GM12878 (cell line): ENCODE results near the gene F12. TPM values are rescaled to one million over a fixed set of nuclear protein-coding genes. Genes with fewer than 3 reads are reported as not detected.
A peak's percentile ranks its signal among the peaks of the same experiment; 100 is the strongest.

ENCODE experiments used
- BACH1 ChIP-seq: fragments of 450-650 bp; IDR thresholded peaks from 2 replicates; pipeline ENCODE4 v1.6.1; 2017; ENCODE audit warnings: mild to moderate bottlenecking, borderline replicate concordance
- BMI1 ChIP-seq: fragments of 450-650 bp; IDR thresholded peaks from 2 replicates; pipeline ENCODE4 v1.6.1; 2016; ENCODE audit warnings: mild to moderate bottlenecking, moderate library complexity, borderline replicate concordance
- CREB1 ChIP-seq: IDR thresholded peaks from 2 replicates; pipeline ENCODE4 v1.6.1; 2012; ENCODE audit warnings: low read depth, mild to moderate bottlenecking, inconsistent platforms
- EGR1 ChIP-seq, 2 experiments: IDR thresholded peaks; 1 replicate in 1 of 2; 2 replicates in 1 of 2; pipeline ENCODE4 v1.6.1; 2011 to 2012; ENCODE audit warnings: low read depth in 2 of 2, low read length in 2 of 2, borderline replicate concordance in 1 of 2, mild to moderate bottlenecking in 1 of 2, moderate library complexity in 1 of 2
- HDGF ChIP-seq: fragments of 450-650 bp; IDR thresholded peaks from 2 replicates; pipeline ENCODE4 v1.6.1; 2016; ENCODE audit warnings: antibody characterized with exemption
- IKZF1 ChIP-seq: fragments of 450-650 bp; conservative IDR thresholded peaks from 2 replicates; pipeline ENCODE4 v1.6.1; 2017; ENCODE audit warnings: antibody characterized with exemption, mild to moderate bottlenecking
- MEF2A ChIP-seq: IDR thresholded peaks from 2 replicates; pipeline ENCODE4 v1.6.1; 2011; ENCODE audit warnings: low read depth, mild to moderate bottlenecking, low read length, moderate library complexity; ENCODE audit not compliant: insufficient read depth
- MXI1 ChIP-seq: fragments of 150-350 bp; IDR thresholded peaks from 2 replicates; pipeline ENCODE4 v1.6.1; 2011; ENCODE audit warnings: low read depth, mild to moderate bottlenecking, inconsistent platforms, low read length, improper control_type of control experiment
- MYC ChIP-seq: IDR thresholded peaks from 2 replicates; pipeline ENCODE4 v1.6.1; 2011; ENCODE audit warnings: mild to moderate bottlenecking, low read length, moderate library complexity, inconsistent platforms; ENCODE audit not compliant: insufficient read depth, insufficient replicate concordance, insufficient read length, severe bottlenecking
- NR2C2 ChIP-seq: IDR thresholded peaks from 2 replicates; pipeline ENCODE4 v1.6.1; 2011; ENCODE audit warnings: borderline replicate concordance, low read depth; ENCODE audit not compliant: control insufficient read depth, insufficient read length
- RFX5 ChIP-seq: IDR thresholded peaks from 2 replicates; pipeline ENCODE4 v1.6.1; 2011; ENCODE audit warnings: low read depth, low read length, improper control_type of control experiment
- SMAD1 ChIP-seq: fragments of 450-650 bp; IDR thresholded peaks from 2 replicates; pipeline ENCODE4 v1.6.1; 2018; ENCODE audit warnings: mild to moderate bottlenecking, low read depth; ENCODE audit not compliant: partially characterized antibody
- SMAD5 ChIP-seq: IDR thresholded peaks from 2 replicates; pipeline ENCODE4 v1.6.1; 2016; ENCODE audit warnings: antibody characterized with exemption, low read depth
- SPI1 ChIP-seq: IDR thresholded peaks from 2 replicates; pipeline ENCODE4 v1.6.1; 2011; ENCODE audit warnings: low read depth, mild to moderate bottlenecking, low read length, moderate library complexity, borderline replicate concordance; ENCODE audit not compliant: insufficient read depth
- TARDBP ChIP-seq: IDR thresholded peaks from 2 replicates; pipeline ENCODE4 v1.6.1; 2016; ENCODE audit warnings: borderline replicate concordance
- YY1 ChIP-seq: IDR thresholded peaks from 2 replicates; pipeline ENCODE4 v1.6.1; 2011; ENCODE audit warnings: low read depth, mild to moderate bottlenecking, low read length
- ZNF622 ChIP-seq: fragments of 450-650 bp; IDR thresholded peaks from 2 replicates; pipeline ENCODE4 v1.6.1; 2017; ENCODE audit warnings: mild to moderate bottlenecking, inconsistent platforms
- polyA plus RNA-seq, 11 experiments: library from polyadenylated mRNA; depleted of rRNA in 4 of 11; unstranded in 6 of 11; stranded (reverse) in 5 of 11; fragments of >200 nt; fragmentation: Nextera tagmentation in 4 of 11; fragmentation: Illumina TruSeq in 1 of 11; extraction: Ambion mirVana in 4 of 11; extraction: Trizol in 1 of 11; gene quantifications; 1 replicate in 1 of 11; 2 replicates in 10 of 11; pipeline versions ENCODE4 v1.2.1 to v1.2.3, GENCODE V29; 2011 to 2016; ENCODE audit warnings: inconsistent platforms in 2 of 11, missing spikeins in 2 of 11, low read depth in 1 of 11
- total RNA-seq, 4 experiments: library from RNA; depleted of rRNA in 3 of 4; stranded (reverse); fragments of >200 nt in 3 of 4; fragmentation: Illumina TruSeq in 1 of 4; extraction: Trizol in 1 of 4; gene quantifications; 2 replicates each; pipeline versions ENCODE4 v1.2.1 to v1.2.3, GENCODE V29; 2013 to 2021
- TF ChIP-seq, protein P1 (sequence below): fragments of 450-650 bp; IDR thresholded peaks from 2 replicates; pipeline ENCODE4 v1.6.1; 2016; ENCODE audit warnings: mild to moderate bottlenecking, moderate library complexity, borderline replicate concordance
- TF ChIP-seq, protein P2 (sequence below): fragments of 450-650 bp; conservative IDR thresholded peaks from 2 replicates; pipeline ENCODE4 v1.6.1; 2017; ENCODE audit warnings: mild to moderate bottlenecking, moderate library complexity

F12 gene
- total and polyA plus RNA-seq, 10 of the 15 experiments (the other 5 are each of a cell fraction or from before 2014, with no cell fraction given), result 0.25 to 11.3 (median 5.5) TPM

DNA sequence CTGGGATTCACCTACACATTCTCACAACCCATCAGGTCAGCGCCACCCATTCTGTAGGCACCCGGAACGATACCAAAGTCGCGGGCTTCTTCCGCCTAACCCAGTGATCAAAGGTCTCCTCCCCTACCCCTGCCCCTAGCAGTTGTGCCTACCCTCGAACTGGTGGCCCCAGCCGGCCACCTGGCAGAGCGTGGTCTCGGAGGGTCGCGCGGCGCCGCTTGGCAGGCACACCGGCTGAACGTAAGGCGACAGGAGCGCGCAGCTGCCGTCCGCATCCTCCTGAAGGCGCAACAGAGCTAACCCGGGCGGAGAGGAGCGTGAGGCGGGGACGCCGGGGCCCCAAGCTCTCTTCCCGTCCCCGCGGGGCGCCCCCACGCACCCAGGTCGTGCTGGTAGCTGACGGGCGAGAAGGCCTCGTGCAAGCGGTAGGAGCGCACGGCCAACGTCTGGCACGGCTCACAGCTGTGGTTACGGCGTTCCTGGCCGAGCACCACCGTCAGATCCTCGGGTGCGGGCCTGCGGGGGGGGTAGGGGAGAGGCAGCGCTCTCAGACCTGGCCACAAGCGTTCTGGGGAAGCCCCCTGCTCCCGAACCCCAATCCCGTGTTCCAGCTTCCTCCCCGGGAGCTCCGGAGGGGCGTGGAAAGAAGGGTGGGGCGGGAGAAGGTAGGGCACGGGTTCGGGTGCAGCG lies 6.1 kb downstream of the F12 start (continued):
- TF ChIP-seq NR2C2 (no peak), CREB1 (no peak), BMI1 (no peak), BACH1 (0 out of 2 replicates have a peak, but pooled peaks have one; percentile 5), RFX5 (no peak), TARDBP (no peak), MXI1 (no peak), YY1 (no peak), IKZF1 (peak; percentile 57), MEF2A (no peak), SMAD1 (no peak), MYC (peak; percentile 17), SMAD5 (no peak), SPI1 (no peak), HDGF (0 out of 2 replicates have a peak, but pooled peaks have one; percentile 61), ZNF622 (no peak), EGR1 (IDR thresholded peaks at IDR 0.05; ENCODE audit: borderline replicate concordance in 1 of 2, low read depth in 2 of 2, low read length in 2 of 2) (no peak)
- TF ChIP-seq, protein P1, sequence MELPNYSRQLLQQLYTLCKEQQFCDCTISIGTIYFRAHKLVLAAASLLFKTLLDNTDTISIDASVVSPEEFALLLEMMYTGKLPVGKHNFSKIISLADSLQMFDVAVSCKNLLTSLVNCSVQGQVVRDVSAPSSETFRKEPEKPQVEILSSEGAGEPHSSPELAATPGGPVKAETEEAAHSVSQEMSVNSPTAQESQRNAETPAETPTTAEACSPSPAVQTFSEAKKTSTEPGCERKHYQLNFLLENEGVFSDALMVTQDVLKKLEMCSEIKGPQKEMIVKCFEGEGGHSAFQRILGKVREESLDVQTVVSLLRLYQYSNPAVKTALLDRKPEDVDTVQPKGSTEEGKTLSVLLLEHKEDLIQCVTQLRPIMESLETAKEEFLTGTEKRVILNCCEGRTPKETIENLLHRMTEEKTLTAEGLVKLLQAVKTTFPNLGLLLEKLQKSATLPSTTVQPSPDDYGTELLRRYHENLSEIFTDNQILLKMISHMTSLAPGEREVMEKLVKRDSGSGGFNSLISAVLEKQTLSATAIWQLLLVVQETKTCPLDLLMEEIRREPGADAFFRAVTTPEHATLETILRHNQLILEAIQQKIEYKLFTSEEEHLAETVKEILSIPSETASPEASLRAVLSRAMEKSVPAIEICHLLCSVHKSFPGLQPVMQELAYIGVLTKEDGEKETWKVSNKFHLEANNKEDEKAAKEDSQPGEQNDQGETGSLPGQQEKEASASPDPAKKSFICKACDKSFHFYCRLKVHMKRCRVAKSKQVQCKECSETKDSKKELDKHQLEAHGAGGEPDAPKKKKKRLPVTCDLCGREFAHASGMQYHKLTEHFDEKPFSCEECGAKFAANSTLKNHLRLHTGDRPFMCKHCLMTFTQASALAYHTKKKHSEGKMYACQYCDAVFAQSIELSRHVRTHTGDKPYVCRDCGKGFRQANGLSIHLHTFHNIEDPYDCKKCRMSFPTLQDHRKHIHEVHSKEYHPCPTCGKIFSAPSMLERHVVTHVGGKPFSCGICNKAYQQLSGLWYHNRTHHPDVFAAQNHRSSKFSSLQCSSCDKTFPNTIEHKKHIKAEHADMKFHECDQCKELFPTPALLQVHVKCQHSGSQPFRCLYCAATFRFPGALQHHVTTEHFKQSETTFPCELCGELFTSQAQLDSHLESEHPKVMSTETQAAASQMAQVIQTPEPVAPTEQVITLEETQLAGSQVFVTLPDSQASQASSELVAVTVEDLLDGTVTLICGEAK, result no peak
- TF ChIP-seq, protein P2, sequence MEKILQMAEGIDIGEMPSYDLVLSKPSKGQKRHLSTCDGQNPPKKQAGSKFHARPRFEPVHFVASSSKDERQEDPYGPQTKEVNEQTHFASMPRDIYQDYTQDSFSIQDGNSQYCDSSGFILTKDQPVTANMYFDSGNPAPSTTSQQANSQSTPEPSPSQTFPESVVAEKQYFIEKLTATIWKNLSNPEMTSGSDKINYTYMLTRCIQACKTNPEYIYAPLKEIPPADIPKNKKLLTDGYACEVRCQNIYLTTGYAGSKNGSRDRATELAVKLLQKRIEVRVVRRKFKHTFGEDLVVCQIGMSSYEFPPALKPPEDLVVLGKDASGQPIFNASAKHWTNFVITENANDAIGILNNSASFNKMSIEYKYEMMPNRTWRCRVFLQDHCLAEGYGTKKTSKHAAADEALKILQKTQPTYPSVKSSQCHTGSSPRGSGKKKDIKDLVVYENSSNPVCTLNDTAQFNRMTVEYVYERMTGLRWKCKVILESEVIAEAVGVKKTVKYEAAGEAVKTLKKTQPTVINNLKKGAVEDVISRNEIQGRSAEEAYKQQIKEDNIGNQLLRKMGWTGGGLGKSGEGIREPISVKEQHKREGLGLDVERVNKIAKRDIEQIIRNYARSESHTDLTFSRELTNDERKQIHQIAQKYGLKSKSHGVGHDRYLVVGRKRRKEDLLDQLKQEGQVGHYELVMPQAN, result no peak
